Measurements from ENCODE around the gene EDEM1.
"Not testable (repeated sequence)": the region's sequence is repeated elsewhere in the genome, so short reads cannot be mapped to it uniquely, and the experiment has no call there.

Gene EDEM1

DNA sequence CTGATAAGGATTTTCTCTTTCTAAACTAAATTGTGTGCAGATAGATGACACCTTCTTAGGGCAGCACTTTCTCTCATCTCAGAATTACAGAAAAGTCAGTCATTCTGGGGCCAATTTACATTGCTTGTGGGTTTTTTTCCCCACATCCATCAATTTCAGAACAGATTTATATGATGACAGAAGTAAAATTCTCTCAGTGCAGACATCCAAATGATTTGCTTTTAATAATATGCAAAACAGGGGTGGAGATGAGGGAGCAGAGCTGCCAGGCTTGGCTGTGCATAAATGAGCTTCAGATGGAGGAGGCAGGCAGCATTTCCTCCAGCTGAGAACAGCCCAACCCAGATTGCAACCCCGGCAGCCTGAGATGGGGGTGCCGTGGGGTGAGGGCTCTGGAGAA is 44.0 kb downstream of the EDEM1 start:
- DNase-seq (ENCODE audit: low read depth in 2 of 2, low spot score in 1 of 2) = no peak

DNA sequence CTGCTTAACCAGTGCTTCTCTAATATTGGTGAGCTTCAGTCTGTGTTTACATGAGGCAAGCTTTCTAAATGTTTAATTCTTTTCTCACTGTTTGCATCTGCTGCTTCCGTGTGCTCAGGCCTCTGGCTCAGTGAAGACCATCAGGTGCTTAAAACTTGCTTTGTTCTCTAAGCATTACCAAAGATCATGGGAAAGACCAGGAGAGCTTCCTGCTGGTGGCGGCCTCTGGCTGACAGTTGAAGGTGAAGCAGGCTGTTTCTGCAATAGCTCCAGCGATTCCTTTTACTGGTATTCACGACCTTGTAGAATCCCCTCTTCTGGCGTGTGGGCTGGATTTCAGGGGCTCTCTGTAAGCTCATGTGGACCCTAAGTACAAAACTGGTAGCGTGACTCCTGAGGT is 45.1 kb downstream of the EDEM1 start:
- no peak for DNase-seq (ENCODE audit: low read depth in 2 of 2, low spot score in 1 of 2)

DNA sequence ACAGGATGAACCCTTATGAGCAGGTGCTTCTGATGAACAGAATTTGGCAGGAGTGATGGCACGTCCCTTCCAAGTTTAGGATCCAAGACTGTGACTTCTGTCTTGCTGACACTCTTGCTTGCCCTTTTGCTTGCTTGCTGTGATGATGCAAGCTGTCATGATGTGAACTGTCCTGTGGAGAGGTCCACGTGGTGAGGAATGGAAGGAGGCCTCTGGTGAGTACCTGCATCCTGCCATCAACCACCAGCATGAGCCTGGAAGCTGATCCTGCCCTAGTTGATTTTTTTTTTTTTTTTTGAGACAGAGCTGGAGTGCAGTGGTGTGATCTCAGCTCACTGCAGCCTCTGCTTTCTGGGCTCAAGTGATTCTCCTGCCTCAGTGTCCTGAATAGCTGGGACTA is 45.5 kb downstream of the EDEM1 start:
- no peak for DNase-seq (ENCODE audit: low read depth in 2 of 2, low spot score in 1 of 2)

DNA sequence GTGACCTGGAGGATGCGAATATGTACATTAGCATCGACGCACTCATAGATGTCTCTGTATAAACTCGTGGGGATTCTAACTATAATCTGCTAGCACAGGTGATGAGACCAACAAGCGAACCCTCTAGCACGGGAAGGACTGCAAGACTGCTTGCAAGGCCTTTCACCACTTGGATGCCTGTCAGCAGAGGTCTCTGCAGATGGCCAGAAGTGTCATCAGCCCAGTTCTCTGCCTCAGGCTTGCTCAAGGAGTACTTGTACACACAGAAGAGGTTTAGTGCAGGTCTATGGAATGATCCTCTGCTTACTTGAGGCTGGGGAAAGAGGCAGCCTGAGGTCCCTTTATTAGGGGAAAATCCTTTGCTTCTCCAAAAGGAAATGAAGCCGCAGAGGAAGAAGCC is 48.1 kb downstream of the EDEM1 start:
- no peak for DNase-seq (ENCODE audit: low read depth in 2 of 2, low spot score in 1 of 2)

DNA sequence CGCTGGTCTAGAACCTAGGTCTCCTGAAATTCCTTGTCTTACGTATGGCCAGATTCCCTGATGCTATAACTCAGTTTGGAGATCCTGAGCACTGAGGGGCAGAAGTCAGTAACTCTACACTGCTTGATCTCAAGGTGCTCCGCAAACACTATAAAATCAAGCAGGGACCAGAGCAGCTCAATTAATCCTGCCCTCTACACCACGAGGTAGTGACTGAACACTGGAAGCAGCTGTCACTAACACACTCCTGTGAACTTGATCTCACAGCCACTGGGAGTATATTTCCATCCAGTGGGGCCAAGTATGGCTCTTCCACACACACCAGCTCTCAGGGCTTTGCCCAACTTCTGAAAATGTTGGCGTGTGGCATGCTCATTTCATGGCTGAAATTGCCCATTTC is 51.0 kb downstream of the EDEM1 start:
- no peak for DNase-seq (ENCODE audit: low read depth in 2 of 2, low spot score in 1 of 2)

DNA sequence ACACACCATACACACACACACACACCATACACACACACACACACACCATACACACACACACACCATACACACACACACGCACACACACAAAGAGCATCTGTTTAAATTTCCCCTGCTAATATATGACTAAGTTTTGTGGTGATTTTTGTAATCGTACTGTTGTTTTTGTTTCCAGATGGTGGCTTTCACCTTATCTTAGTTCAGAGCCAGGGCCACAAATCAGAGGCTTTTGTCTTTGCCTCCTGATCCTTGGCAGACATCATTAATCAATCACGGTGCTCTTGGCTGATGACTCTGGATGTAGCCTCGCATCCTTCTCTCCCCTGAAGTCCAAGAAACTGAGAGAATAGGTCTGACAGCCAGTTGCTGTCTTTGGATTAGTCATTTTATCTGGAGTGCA is 52.1 kb downstream of the EDEM1 start:
- DNase-seq (ENCODE audit: low read depth in 2 of 2, low spot score in 1 of 2) = no peak

DNA sequence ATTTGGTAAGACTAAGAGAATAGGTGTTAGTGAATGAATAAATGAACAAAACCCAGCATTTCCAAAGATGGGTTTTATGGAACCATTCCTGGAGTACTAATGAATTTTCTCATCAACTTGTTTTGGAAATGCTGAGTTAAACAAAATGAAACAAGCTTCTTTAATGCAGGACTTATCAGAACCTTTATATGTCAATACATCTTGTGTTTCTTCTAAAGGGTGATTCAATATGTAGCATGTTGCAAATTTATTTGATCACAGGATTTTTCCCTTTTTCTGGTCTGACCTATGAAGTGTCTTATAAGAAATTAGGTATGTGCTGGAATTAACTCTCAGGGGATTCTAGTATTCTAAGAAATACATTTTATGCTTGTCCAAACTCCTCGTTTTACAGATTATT is 53.2 kb downstream of the EDEM1 start:
- DNase-seq (ENCODE audit: low read depth in 2 of 2, low spot score in 1 of 2) = no peak

DNA sequence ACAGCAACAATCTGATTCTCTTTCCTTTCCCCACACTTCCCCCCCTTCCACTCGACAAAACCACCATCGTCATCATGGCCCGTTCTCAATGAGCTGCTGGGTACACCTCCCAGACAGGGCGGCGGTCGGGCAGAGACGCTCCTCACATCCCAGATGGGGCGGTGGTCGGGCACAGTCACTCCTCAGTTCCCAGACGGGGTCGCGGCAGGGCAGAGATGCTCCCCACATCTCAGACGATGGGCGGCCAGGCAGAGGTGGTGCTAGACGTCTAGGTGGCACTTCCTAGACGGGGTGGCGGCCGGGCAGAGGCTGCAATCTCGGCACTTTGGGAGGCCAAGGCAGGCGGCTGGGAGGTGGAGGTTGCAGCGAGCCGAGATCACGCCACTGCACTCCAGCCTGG is 55.3 kb downstream of the EDEM1 start:
- DNase-seq (ENCODE audit: low read depth in 2 of 2, low spot score in 1 of 2) = not testable (repeated sequence)

DNA sequence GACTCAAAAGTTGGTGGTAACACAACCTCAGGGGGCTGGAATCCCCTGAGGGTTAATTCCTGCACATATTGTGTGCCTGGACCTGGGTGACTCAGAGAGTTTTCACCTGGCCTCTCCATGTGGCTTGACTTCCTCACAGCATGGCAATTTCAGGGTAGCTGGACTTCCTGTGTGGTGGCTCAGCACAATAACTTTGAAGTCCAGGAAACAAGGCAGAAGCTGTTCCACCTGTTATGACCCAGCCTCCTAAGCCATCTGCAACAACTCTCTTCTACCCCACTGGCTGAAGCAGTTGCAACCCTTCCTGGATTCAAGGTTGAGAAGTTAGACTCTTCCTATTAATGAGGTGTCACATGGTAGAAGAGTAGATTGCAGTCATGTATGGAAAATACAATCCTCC is 58.4 kb downstream of the EDEM1 start:
- no peak for DNase-seq (ENCODE audit: low read depth in 2 of 2, low spot score in 1 of 2)

DNA sequence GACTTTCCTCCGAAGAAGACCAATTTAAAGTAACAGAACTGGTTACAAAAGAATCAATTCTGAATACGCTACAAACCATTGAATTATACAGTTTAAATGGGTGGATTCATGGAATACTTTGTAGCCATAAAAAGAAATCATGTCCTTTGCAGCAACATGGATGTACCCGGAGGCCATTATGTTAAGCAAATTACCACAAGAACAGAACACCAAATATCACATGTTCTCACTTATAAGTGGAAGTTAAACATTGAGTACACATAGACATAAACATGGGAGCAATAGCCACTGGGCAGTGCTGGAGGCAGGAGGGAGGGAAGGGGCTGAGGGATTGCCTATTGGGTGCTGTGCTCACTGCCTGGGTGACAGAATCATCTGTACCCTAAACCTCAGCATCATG is 61.3 kb downstream of the EDEM1 start:
- DNase-seq (ENCODE audit: low read depth in 2 of 2, low spot score in 1 of 2) = no peak

DNA sequence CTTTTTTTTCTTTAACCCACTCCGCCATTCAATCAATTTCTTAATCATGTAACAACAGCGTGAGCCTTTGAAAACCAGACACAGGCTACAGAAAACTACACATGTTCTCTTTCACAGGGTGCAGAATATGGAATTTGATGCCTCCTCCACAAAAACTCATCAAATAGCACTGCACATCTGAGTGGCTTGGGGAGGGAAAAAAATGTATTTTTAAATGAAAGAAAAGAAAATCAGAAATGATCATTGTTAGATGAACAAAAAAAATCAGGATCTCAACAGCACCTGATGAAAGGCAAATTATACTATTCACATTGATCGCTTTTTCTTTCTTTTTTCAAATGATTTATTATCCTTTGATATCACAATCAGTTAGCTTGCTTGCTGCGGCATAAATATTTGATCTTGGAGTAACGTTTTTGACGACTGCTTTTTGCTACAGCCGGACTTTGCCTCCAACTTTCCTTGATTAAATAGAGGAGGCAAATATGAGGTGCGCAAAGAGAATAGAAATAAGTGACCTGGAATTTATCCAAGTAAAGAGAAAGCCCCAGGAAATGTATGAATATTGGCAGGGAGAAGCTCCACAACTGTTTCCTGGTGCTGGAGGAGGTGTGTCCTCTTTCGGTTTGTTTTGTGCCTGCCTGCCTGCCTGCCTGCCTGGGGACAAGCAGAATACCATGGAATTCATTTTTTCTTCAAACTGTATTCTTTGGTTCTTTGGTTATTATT is 63.1 kb downstream of the EDEM1 start:
- DNase-seq (ENCODE audit: low read depth in 2 of 2, low spot score in 1 of 2) = no peak

DNA sequence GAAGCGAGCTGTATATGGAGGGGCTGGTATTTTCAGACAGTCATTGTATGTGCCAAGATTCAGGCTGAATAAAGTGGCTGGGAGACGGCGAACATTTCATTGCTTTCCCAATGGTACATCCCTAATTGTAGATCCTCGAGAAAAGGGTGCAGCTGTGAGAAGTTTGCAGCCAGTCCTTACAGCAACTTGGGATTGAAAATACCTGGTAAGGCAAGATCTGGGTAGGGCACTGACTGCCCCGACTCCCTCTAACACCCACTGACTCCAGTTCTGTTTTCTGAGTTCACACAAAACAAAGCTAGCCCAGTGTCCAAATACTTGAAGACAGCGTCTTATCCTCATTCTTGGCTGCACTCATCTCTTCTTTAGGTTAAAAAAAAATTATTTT is 63.7 kb downstream of the EDEM1 start:
- DNase-seq (ENCODE audit: low read depth in 2 of 2, low spot score in 1 of 2) = no peak

DNA sequence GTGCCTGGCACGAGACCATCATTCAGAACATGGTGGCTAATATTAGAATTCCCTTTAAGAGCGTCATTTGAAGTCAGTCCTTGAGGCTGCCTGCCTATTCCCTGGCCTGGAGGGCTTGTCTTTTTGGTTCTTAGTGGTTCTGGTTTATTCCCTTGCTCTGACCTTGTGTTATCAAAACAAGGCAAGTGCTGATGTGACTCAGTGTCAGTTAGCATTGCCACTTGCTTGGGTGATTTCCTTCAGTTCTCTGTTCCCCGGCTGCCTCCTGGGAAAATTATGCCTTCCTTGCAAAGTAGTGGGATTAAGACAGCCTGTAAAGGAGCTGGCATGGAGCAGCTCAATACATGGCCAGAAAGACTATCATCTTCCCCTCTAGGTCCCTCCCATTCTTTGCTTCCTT is 64.6 kb downstream of the EDEM1 start:
- no peak for DNase-seq (ENCODE audit: low read depth in 2 of 2, low spot score in 1 of 2)

DNA sequence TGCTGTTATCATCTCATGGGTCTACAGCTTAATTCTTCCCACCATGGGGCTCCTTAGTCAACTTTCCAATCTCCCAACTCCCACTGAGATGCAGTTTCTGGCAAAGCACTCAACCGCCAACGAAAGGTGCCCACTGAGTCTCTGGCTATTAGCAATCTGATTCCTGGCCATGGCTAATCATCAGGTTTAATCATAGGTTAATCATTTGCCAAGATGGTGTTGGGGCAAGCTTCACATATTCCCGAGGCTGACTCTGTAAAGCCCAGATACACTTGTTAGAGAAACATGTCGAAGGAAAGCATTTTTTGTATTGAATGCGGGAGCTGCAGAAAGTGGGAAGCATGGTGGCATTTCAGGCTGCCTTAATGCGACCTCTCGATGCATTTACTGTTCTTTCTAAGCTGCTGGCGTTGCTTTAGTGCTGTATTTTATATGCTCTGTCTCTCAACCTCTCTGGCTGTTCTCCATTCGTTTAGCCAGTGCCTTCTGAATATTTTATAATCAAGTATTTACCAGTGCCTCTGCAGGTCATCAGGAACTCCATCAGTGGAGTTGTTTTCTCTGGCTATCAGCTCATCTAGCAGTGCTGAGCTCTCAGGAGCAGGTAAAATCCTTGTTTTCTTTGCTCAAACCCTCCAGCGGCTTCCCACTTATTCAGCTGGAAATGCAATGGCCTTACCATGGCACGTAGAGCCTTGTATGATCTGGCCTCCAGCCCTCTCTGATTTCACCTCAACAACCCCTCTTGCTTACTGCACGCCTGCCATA is 67.0 kb downstream of the EDEM1 start:
- no peak for DNase-seq (ENCODE audit: low read depth in 2 of 2, low spot score in 1 of 2)

DNA sequence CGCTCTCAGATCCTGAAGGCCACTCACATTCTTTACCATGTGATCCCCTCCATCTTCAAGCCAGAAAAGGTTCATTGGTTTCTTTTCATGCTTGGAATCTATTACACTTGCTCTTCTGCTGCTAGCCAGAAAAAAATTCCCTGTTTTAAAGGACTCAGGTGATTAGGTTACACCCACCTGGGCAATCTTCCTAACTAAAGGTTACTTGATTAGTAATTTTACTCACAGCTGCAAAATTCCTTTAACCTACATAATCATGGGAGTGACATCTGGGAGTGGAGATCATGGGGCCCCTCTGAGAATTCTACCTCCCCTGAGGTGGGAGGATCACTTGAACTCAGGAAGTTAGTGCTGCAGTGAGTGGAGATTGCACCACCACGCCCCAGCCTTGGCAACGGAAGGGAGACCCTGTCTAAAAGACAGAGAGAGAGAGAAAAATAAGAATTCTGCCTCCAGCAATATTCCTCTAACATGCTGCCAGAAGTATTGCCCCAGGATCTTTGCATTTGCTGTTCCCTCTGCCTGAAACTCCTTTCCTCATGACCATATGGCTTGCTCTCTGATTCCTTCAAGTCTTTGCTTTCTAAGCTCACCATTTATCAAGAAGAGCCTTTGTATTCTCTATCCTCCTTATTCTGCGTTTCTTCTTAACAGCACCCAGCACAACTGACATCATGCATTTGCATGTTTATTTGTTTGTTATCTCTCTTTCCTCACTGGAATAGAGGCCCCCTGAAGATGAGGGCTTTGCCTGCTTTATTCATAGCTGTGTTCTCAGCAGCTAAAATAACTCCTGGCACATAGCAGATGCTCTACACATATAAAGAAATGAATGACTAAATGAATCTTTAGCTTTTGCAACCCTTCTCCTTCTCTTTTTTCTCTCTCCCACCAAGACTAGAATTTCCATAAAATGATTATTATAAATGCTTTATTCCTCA is 68.2 kb downstream of the EDEM1 start:
- no peak for DNase-seq (ENCODE audit: low read depth in 2 of 2, low spot score in 1 of 2)

DNA sequence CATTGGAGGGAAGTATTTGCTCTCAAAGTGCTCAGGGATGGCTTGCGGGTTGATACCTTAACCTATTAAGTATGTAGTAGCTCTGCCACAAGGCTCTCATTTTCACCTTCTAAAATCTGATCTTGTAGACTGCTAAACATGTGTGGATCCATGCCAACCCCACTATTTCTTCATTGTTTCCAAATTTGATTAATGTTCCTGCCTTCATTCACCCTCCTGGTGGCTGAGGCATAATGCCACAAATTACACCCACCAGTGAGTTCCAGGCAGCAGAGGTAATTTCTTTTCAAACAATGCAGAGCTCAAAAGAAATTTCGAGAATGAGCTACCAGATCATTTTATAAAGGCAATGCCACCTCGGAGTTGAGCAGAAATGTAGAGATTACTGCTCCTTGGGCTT is 71.0 kb downstream of the EDEM1 start:
- DNase-seq (ENCODE audit: low read depth in 2 of 2, low spot score in 1 of 2) = no peak

DNA sequence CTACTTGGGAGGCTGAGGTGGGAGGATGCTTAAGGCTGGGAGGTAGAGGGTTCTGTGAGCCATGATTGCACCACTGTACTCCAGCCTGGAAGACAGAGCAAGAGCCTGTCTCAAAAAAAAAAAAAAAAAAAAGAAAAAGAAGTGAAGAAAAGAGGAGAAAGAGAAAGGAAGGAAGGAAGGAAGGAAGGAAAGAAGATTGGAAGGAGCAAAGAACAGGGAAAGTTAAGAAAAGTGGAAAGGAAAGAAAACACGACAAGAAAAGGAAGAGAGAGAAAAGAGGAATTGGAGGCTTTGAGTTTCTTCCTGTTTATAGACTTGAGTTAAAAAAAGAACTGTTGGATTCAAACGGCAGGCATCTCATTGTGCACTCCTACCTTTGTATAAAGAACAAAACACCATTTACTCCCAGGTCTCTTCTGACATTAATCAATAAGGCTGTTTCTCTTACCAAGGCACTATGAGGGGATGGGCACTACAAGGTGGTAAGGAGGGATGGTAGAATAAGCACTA is 73.5 kb downstream of the EDEM1 start:
- DNase-seq (ENCODE audit: low read depth in 2 of 2, low spot score in 1 of 2) = no peak

DNA sequence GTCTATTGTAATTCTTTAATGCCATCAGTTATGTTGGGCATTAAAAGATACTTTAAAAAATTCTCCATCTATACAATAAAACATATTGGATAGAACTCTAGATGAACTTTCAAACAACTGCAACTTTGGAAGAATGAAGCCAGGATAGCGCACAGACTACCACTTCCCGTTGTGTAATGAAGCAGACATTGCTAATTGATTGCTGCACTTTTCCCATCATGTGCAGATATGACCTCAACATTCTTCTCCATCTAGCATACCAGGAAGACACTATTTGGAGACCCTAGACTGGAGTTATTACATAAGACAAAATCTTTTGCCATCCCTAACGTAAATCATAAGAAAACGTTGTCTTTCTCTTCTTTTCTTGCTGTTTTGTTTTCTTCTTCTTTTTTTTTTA is 75.0 kb downstream of the EDEM1 start:
- DNase-seq (ENCODE audit: low read depth in 2 of 2, low spot score in 1 of 2) = no peak

DNA sequence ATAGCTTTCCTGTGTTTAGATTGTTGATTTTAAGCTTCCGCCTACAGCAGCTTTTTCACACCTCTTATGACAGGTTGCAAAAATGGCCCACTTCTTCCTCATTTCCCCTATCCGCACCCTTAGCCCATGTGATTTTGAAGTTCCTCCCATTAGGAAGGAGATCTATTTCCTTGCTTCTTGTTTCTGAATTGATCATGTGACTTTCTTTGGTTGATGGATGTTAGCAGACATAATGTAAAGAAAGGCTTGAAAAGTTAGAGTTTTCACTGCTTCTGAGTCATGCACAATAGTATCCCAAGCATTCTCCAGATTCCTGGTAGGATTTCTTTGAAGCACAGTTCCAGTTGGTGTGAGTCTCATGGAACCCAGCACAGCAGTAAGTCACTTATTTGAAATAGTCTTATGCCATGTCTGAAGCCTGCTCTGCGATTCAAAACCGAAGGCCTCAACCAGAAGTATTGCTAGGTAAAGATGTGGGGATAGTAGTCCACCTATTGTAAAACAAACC is 76.6 kb downstream of the EDEM1 start:
- DNase-seq (ENCODE audit: low read depth in 2 of 2, low spot score in 1 of 2) = no peak

DNA sequence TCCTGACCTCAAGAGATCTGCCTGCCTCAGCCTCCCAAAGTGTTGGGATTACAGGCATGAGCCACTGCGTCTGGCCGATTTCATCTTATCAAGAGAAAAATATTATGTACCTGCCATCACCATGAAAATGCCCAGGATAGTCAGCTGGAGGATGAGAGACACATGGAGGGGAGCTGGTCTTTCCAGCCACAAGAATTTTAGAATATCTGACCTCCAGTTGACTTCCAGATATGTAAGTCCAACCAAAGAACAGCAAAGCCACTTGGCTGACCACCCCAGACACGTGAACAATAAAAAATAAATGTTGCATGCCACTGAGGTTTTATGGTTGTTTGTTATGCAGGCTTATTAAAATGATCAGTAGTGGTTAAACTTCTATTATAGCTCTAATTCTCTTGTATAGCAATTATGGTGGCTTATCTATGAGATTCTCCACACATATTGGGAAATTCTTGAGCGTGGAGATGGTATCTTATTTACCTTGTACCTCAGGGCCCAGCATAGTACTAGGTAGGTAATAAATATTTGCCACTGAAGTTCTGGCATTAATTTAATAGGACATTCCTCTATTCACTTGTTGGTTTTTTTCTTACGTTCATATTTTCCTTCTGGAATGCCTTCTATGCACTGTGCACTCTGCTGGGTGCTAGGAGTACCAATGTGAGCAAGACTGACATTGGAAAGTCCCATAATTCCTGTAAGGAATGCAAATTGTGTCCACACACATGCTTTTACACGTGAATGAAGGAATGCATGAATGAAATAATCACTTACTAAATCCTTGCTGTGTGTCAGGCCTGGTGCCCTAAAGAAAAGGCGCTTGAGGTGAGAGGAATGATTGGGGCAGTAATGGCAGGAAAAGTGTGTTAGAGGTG is 77.6 kb downstream of the EDEM1 start:
- DNase-seq (ENCODE audit: low read depth in 2 of 2, low spot score in 1 of 2) = no peak
